ENCODE data around the gene LEPR.
"Not testable (repeated sequence)": the region's sequence is repeated elsewhere in the genome, so short reads cannot be mapped to it uniquely, and the experiment has no call there.

LEPR gene

GRCh38 chr1:65445837-65446236, 25.4 kb downstream of the LEPR start:
- TF ChIP-seq CTCF (conservative IDR thresholded peaks at IDR 0.05; ENCODE audit: low read depth, low read length): no peak
- DNase-seq (ENCODE audit: low read depth): no peak
- no peak overlapping the region for H3K4me3 ChIP-seq (ENCODE audit: low read length)

GRCh38 chr1:65449214-65449823, 28.9 kb downstream of the LEPR start:
- peak; percentile 37 for TF ChIP-seq CTCF (conservative IDR thresholded peaks at IDR 0.05; ENCODE audit: low read depth, low read length)
- no peak for DNase-seq (ENCODE audit: low read depth)
- H3K4me3 ChIP-seq (ENCODE audit: low read length): no peak overlapping the region

- not testable (repeated sequence) for DNase-seq (ENCODE audit: low read depth); H3K4me3 ChIP-seq (ENCODE audit: low read length)
Observed at GRCh38 chr1:65455678-65456077, 35.2 kb downstream of the LEPR start.

GRCh38 chr1:65456481-65456880, 36.0 kb downstream of the LEPR start:
- no peak for DNase-seq (ENCODE audit: low read depth)
- no peak for TF ChIP-seq CTCF (conservative IDR thresholded peaks at IDR 0.05; ENCODE audit: low read depth, low read length)
- no peak overlapping the region for H3K4me3 ChIP-seq (ENCODE audit: low read length)

- DNase-seq (ENCODE audit: low read depth): no peak
- no peak overlapping the region for H3K4me3 ChIP-seq (ENCODE audit: low read length)
Observed at GRCh38 chr1:65457868-65458267, 37.4 kb downstream of the LEPR start.

GRCh38 chr1:65458730-65459396, 38.4 kb downstream of the LEPR start:
- no peak overlapping the region for H3K4me3 ChIP-seq (ENCODE audit: low read length)
- no peak for DNase-seq (ENCODE audit: low read depth)
- no peak for TF ChIP-seq CTCF (conservative IDR thresholded peaks at IDR 0.05; ENCODE audit: low read depth, low read length)

More at GRCh38 chr1:65457868-65458267, 37.4 kb downstream of the LEPR start:
- TF ChIP-seq CTCF (conservative IDR thresholded peaks at IDR 0.05; ENCODE audit: low read depth, low read length): no peak

GRCh38 chr1:65459397-65459768, 38.9 kb downstream of the LEPR start:
- peak; percentile 71 for TF ChIP-seq CTCF (conservative IDR thresholded peaks at IDR 0.05; ENCODE audit: low read depth, low read length)
- no peak for DNase-seq (ENCODE audit: low read depth)
- no peak overlapping the region for H3K4me3 ChIP-seq (ENCODE audit: low read length)

GRCh38 chr1:65465837-65466236, 45.4 kb downstream of the LEPR start:
- not testable (repeated sequence) for H3K4me3 ChIP-seq (ENCODE audit: low read length); DNase-seq (ENCODE audit: low read depth)
